Right lobe of liver (tissue), 6 donors: ENCODE data around the gene ADISSP. TPM values are rescaled to one million over a fixed set of nuclear protein-coding genes. Genes with fewer than 3 reads are reported as not detected.

ENCODE experiments used
- ATAC-seq, 4 donors: fragments of 200-7000 bp; cut with Tn5 transposase; one replicate each; pipeline ENCODE4 v1.9.1; 2020; ENCODE audit warnings: mild to moderate bottlenecking in 4 of 4, moderate library complexity in 4 of 4
- DNase-seq, 3 donors: peaks; one replicate each; pipeline ENCODE4 v3.0.0-alpha.2; 2020
- H3K27ac ChIP-seq, 3 donors: fragments of 200-600 bp; one replicate each; pipeline ENCODE4 v1.8.0; 2022
- H3K27me3 ChIP-seq, 2 donors: fragments of 200-600 bp; one replicate each; pipeline ENCODE4 v1.8.0; 2022
- H3K36me3 ChIP-seq, 4 donors: fragments of 200-600 bp; sonication (generic) in 1 of 4; one replicate each; pipeline versions ENCODE4 v1.5.1 to v1.8.0; 2017 to 2022; ENCODE audit warnings: control low read depth in 1 of 4
- H3K4me1 ChIP-seq, 4 donors: fragments of 200-600 bp; sonication (generic) in 1 of 4; one replicate each; pipeline versions ENCODE4 v1.5.1 to v1.8.0; 2017 to 2022; ENCODE audit warnings: control low read depth in 1 of 4
- H3K4me3 ChIP-seq, 3 donors: fragments of 200-600 bp; one replicate each; pipeline ENCODE4 v1.8.0; 2022
- H3K9me3 ChIP-seq, 4 donors: fragments of 200-600 bp; sonication (generic) in 1 of 4; one replicate each; pipeline versions ENCODE4 v1.5.1 to v1.8.0; 2017 to 2022; ENCODE audit warnings: control low read depth in 1 of 4
- POLR2A ChIP-seq: fragments of 450-650 bp; IDR thresholded peaks from one replicate; pipeline ENCODE4 v1.6.1; 2017; ENCODE audit warnings: antibody characterized with exemption, mild to moderate bottlenecking
- WGBS: methylation state at CpG from one replicate; pipeline ENCODE4 v1.1.6; 2018; ENCODE audit warnings: low coverage, low lambda C conversion rate; ENCODE audit not compliant: insufficient coverage; ENCODE audit errors: missing lambda C conversion rate; 5-methylcytosine and 5-hydroxymethylcytosine counted together
- intact Hi-C, 2 donors: fragments of 100-400 bp; cut with DNase I; formaldehyde crosslinking; loops; one replicate each; pipeline versions ENCODE4 v1.11.2 to v1.14.1; 2022
- total RNA-seq, 6 experiments: library from RNA; depleted of rRNA in 2 of 6; stranded (reverse); fragments of >200 nt in 2 of 6; fragmentation: NEBNext Ultra II Directional in 3 of 6; extraction: Animal tissue kit (Norgen Biotek cat#: 25700) in 3 of 6; gene quantifications; one replicate each; pipeline versions ENCODE4 v1.1.0 to v1.2.4, GENCODE V29; 2016 to 2023
- TF ChIP-seq, protein P1 (sequence below), 4 donors: fragments of 200-600 bp in 3 of 4; fragments of 450-650 bp in 1 of 4; IDR thresholded peaks; one replicate each; pipeline versions ENCODE4 v1.5.1 to v1.8.0; 2016 to 2022; ENCODE audit warnings: antibody characterized with exemption in 4 of 4, mild to moderate bottlenecking in 2 of 4
- donor health status: DM: no; HTN: yes; CAD: no.
- donor health status: DM: no; HTN: no; CAD: no.
- donor health status: DM: no; HTN: no; CAD: no.
- donor health status: DM: no; HTN: yes; CAD: no.
- donor health status: DM: no; HTN: yes; CAD: no.

ADISSP gene
- total RNA-seq, 6 experiments from 2014 or later, result 9.6 to 11.7 (median 9.9) TPM

DNA sequence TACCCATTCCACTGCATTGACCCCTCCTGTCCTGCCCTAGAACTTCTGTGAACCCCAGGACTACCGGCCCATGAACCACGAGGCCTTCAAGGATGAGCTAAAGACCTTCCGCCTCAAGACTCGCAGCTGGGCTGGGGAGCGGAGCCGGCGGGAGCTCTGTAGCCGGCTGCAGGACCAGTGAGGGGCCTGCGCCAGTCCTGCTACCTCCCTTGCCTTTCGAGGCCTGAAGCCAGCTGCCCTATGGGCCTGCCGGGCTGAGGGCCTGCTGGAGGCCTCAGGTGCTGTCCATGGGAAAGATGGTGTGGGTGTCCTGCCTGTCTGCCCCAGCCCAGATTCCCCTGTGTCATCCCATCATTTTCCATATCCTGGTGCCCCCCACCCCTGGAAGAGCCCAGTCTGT is 37.2 kb upstream of the ADISSP start:
- DNase-seq (no peak), ATAC-seq (no peak)
- no peak overlapping the region for H3K4me3 ChIP-seq
- H3K36me3 ChIP-seq, result peaks cover 0 to 2% (median 0%) of the 10 kb centered on the region in 4 donors
- H3K27me3 ChIP-seq, result no peaks in the 10 kb centered on the region
- TF ChIP-seq, protein P1, sequence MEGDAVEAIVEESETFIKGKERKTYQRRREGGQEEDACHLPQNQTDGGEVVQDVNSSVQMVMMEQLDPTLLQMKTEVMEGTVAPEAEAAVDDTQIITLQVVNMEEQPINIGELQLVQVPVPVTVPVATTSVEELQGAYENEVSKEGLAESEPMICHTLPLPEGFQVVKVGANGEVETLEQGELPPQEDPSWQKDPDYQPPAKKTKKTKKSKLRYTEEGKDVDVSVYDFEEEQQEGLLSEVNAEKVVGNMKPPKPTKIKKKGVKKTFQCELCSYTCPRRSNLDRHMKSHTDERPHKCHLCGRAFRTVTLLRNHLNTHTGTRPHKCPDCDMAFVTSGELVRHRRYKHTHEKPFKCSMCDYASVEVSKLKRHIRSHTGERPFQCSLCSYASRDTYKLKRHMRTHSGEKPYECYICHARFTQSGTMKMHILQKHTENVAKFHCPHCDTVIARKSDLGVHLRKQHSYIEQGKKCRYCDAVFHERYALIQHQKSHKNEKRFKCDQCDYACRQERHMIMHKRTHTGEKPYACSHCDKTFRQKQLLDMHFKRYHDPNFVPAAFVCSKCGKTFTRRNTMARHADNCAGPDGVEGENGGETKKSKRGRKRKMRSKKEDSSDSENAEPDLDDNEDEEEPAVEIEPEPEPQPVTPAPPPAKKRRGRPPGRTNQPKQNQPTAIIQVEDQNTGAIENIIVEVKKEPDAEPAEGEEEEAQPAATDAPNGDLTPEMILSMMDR (IDR thresholded peaks at IDR 0.05), result no peak
- TF ChIP-seq POLR2A, result no peak
- intact Hi-C loops, result no loop called here
- 96% methylated on average over 9 of the region's 11 CpGs for WGBS
- no peaks in the 10 kb centered on the region for H3K9me3 ChIP-seq
- H3K4me1 ChIP-seq, result peaks cover 0 to 48% (median 20%) of the 10 kb centered on the region in 4 donors
- no peak overlapping the region for H3K27ac ChIP-seq

DNA sequence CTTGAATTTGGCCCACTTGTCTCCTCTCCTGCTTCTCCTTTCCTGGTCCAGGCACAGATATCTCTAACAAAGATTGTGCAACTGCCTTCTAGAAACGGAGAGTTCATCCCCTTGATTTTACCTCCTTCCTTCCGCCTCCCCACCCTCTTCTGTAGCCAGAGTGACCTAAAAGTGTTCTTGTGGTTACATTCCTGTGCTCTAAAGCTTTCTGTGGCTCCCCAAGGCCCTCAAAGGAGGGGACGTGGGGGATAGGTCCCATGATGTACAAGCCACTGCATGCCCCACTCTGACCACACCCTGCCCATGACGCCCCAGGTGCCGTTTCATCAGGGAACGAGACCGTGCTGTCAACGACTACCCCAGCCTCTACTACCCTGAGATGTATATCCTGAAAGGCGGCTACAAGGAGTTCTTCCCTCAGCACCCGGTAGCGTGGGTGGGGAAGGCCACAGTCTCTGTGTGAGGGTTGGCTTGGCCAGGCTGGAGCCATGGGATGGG is 36.8 kb upstream of the ADISSP start:
- Histone ChIP-seq H3K4me1 (peaks cover 0 to 45% (median 20%) of the 10 kb centered on the region in 4 donors), H3K4me3 (no peak overlapping the region), H3K9me3 (no peaks in the 10 kb centered on the region), H3K27me3 (no peaks in the 10 kb centered on the region), H3K27ac (no peak overlapping the region), H3K36me3 (peaks cover 0 to 2% (median 0%) of the 10 kb centered on the region in 4 donors)
- WGBS, result 87% methylated on average over 7 of the region's 11 CpGs
- TF ChIP-seq POLR2A, result no peak
- TF ChIP-seq, protein P1 (IDR thresholded peaks at IDR 0.05), result no peak
- ATAC-seq (no peak), DNase-seq (no peak)
- intact Hi-C loops, result no loop called here

DNA sequence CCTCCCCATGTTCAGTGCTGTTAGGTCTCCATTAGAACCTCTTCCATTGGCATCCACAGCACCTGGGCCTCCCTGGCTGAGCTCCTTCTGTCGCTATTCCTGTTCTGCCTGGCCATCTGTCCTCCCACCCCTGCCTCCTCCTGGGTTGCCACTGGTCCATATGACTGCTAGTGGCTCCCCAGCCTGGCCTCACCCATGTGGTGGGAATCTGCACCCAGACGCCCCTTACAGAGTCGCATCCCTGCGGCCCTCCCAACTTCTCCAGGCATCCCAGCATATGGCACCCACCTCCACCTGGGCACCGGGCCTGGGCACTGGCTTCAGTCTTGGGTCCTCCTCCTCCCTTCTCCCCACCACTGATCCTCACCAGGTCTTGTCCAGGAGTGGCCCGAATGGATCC is 36.3 kb upstream of the ADISSP start:
- no peaks in the 10 kb centered on the region for H3K27me3 ChIP-seq
- TF ChIP-seq POLR2A, result no peak
- TF ChIP-seq, protein P1 (IDR thresholded peaks at IDR 0.05), result no peak
- no peak overlapping the region for H3K4me3 ChIP-seq
- intact Hi-C loops, result no loop called here
- peak overlapping the region in 1 of 3 donors; percentile 71 for H3K27ac ChIP-seq
- H3K36me3 ChIP-seq, result peaks cover 0 to 2% (median 0%) of the 10 kb centered on the region in 4 donors
- ATAC-seq (no peak), DNase-seq (no peak)
- WGBS, result 92% methylated on average over 4 of the region's 6 CpGs
- peaks cover 0 to 48% (median 21%) of the 10 kb centered on the region in 4 donors for H3K4me1 ChIP-seq
- no peaks in the 10 kb centered on the region for H3K9me3 ChIP-seq

DNA sequence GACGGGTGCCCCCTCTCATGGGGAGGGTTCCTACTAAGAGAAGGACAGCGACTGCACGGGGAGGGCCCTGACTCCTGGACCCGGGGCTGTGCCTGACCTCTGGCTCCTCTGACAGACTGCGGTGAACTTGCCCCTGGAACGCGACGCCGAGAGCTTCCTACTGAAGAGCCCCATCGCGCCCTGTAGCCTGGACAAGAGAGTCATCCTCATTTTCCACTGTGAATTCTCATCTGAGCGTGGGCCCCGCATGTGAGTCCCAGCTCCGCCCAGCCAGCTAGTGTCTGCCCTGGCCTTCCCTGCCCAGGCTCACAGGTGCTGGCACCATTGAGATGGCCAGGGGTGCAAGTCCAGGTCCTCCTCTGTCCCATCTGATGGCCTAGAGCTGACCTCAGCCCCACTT is 35.7 kb upstream of the ADISSP start:
- Histone ChIP-seq H3K27ac (peak overlapping the region; percentile 53 to 71 (median 60)), H3K9me3 (no peaks in the 10 kb centered on the region), H3K4me1 (peaks cover 0 to 48% (median 23%) of the 10 kb centered on the region in 4 donors), H3K36me3 (peaks cover 0 to 2% (median 0%) of the 10 kb centered on the region in 4 donors), H3K4me3 (no peak overlapping the region), H3K27me3 (no peaks in the 10 kb centered on the region)
- intact Hi-C loops, result no loop called here
- no peak for DNase-seq
- ATAC-seq, result no peak
- WGBS, result 100% methylated on average over 1 of the region's 14 CpGs
- no peak for TF ChIP-seq POLR2A
- TF ChIP-seq, protein P1 (IDR thresholded peaks at IDR 0.05), result no peak
